HG02642 (cell line): Measurements from ENCODE around the gene FHOD1.

Experiments
- ATAC-seq: cut with Tn5 transposase; IDR thresholded peaks from one replicate; pipeline ENCODE4 v1.9.1; 2021; ENCODE audit warnings: mild to moderate bottlenecking; ENCODE audit not compliant: unreplicated experiment, poor library complexity

FHOD1 gene

DNA sequence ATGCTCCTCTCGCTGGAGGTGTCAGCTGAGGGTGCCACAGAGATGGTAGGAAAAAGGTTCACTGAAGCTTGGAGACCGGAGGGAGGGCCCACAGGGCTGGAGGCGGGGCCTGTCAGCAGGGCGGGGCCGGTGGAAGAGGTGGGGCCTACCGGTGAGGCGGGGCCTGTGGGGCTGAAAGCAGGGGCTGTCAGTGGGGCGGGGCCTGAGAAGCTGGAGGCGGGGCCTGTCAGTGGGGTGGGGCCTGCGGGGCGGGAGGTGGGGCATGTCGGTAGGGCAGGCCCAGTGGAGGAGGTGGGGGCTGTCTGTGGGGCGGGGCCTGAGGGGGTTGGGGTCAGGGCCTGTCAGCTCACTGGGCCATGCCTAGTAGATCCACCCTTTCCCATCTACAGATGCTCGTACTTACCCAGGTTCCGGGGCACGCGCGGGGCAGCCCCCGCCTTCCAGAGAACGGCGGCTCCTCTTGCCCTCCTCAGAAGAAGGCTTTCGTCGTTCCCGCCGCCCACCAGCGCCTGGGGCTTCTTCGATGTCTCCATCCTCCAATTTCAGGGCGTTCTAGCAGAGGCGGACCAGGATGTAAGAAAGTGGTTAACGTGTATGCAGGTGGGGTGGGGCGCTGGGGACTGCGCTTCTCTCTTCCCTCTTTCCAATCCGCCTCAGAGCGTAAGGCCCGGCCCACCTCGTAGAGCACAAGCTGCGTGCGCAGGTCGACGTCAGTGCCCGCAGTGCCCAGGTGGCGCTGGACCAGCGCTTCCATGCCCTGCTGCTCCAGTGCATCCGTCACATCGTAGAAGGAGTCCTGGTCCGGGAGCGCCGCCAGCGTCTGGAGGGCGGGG lies 10.5 kb downstream of the FHOD1 start:
- no peak for ATAC-seq

DNA sequence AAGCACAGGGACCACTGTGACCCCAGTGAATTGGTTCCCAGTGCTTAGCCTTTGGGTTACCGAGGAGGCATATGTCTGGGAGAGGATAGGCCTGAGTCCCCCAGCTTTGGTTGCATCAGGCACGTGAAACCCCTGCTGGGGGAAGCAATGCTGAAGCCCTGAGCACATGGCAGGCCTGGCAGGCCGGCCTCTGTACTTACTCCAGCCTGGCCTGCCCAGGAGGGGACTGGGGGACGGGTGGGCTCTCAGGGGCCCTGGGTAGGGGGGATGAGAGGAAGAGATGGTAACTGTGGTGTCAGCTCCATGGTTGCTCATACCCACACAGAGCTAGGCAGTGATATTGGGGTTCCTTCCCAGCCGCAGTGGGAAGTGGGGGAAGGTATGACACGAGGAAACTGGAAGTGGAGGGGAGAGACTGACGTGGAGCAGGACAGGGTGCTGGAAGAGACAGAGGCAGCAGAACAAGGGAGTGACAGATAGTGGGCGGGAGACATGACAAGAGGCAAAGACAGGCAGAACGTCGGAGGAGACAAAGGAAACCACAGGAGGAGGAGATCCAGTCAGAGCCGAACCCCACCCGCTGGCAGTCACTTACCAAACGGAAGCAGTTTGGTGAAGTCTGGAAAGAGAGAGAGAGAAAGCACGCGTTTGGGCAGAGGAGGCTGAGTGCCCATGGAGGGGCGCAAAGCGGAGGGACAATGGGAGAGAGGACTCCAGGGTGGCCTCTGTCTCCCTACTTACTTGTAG lies 11.3 kb downstream of the FHOD1 start:
- ATAC-seq = no peak

DNA sequence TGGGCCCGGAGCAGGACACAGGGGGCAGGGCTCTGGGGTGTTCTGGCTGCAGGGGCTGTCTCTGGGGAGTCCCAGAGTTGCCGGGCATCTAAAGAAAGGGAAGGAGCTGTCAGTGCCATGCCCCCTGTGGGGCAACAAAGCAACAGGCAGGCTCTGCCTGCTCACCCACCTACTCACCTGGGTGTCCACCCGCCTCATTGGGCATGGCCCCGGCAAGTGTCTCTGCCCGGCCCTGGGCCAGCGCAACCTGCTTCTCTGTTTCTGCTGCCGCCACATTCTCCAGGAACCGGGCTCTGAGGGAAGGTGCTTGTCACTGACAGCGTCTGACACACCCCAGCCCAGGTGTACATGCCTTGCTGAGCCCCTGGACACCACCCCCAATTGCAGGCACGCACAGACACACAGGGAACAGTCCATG lies 13.1 kb downstream of the FHOD1 start:
- no peak for ATAC-seq

DNA sequence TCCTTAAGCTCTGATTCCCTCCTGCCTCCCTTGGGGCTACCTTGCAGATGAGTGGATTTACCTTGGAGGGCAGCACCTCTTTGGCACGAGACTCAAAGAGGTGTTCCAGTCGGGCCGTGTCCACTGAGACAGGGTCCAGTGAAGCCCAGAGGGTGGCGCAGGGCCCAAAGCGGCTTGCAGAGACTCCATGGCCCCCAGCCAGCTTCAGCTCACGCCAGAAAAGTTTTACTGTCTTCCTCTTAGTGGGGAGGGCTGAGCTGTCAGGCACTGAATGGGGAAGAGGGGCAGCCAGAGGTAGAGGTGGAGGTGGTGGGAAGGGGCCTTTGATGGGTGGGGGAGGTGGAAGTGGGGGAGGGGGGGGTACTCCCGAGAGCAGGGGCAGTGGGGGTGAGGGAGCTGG lies 13.7 kb downstream of the FHOD1 start:
- ATAC-seq = no peak

DNA sequence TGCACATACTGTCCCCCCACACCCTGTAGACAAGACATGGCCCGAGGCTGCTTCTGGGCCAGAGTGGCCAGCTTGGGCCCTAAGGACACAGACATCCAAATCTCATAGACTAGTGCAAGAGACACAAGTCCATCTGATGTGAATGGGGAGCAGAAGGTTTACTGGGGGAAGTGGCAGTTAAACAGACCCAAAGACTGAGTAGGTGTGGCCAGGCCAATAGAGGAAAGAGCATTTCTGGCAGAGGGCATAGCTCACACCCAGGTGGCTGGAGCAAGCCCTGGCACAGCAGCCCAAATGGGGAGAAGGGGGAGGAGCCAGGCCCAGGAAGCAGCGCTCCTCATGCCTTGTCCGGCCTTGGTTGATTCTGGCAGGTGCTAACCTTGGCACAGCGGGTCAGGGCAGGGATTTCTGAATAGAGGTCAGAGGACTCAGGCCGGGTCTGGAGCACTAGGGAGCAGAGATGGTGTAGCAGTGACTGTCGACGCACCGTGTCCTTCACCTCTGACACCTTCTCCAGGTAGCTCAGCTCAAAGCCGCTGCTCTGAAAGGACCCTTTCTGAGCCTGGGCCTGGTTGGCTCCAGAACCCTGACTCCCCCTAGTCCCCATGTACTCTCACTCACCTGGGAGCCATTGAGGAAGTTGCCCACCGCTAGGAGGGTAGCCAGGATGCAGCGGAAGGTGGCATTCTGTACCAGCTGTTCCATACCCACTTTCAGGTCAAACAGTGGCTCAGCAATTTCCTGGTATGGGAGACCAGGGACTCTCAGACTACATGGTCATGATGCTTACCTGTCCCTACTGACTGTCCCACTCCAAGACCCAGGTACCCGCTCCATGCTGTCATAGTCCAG lies 16.2 kb downstream of the FHOD1 start:
- no peak for ATAC-seq

DNA sequence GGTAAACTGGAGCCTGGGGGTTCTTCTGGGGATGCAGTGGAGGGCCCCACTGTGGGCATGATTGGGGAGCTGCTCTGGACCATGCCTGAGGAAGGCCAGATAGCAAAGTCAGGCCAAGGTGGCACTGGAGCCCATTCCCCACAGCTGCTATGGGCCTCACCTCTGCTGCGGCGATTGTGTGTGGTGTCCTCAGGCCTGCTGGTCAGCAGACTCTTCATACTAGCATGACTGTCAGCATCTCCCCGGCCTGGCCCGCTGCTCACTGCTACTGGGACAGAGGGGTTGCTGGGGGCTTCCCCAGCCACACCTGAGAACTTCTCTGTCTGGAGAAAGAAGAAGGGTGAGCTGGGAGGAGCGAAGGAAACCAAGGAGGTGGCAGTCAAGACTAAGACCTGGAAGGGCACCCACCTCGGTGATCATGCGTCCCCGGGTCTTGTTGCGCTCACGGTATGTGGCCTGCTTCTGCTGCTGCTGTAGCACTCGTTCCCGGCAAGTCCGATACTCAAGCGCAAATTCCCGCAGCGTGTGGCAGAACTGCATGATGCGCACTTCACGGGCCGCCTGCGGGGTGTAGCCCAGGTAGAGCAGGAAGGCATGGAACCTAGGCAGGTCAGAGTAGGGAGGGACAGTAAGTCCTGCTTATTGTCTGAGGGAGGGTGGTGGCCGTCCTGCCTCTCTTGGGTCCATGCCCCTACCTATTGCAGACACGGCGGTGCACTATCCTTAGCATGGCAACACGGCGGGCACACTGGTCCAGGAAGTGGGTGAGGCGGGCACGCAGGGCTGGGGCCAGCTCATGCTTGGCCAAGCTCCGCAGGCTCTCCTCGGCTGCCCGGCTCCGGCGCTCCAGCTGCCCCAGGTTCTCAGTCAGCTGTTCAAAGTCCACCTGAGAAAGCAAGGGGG lies 17.1 kb downstream of the FHOD1 start:
- no peak for ATAC-seq

DNA sequence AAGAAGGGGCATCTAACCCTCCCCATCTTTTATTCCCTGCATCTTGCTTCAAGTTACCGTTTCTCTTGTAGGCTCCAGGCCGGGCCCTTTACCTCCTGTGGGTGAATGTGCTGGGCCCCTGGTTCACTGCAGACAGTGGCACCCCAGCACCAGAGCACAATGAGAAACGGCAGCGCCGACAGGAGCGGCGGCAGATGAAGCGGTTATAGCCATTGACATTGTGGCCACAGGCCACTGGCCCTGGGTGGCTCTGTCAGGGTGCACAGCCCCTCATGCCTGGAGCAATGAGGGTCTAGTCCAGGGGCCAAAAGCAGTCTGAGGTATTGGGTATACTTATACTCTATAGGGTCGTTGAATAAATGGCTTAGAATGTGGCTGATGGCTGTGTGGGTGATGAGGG lies 18.4 kb downstream of the FHOD1 start:
- no peak for ATAC-seq

DNA sequence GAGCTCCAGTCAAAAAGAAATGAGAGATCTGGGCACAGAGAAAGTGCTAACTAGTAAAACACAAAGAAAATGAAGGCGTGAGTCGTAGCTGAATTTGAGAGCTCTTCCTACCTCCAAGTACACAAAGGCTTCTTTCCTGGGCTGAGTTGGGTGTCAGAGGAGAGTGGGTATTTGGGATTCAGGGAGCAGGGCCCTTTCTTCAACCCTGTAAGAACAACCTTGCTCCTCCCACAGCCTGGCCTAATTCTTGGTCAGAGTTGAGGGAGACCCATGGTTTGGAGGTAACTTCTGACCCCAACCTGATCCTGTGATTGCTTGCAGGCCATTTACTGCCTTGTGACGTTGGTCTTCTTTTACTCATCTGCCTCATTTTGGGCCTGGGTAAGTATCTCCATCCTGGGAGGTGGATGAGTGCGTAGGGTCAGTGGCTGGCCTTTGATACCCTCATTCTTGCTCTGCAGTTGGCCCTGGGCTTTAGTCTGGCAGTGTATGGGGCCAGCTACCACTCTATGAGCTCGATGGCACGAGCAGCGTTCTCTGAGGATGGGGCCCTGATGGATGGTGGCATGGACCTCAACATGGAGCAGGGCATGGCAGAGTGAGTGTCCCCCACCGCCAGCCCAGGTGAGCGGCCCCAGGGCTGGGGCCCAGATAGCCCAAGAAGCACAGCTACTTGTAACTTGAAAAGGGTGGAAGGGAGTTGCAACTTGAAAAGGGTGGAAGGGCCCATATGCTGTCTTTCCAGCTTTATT lies 19.1 kb downstream of the FHOD1 start:
- no peak for ATAC-seq

DNA sequence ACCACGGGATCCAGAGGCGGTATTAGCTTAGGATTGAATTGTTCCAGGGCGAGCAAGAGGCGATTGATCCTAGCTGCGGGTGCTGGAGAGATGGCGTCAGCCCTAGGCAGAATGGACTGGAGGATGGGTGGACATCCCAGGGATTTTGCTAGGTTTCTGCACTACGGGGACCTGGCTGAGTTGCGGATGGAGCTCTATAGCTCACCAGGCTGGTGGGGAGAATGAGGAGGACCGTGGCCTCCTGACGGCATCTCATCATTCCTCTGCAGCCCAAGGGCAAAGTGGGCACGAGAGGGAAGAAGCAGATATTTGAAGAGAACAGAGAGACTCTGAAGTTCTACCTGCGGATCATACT lies 19.7 kb downstream of the FHOD1 start:
- ATAC-seq = no peak

DNA sequence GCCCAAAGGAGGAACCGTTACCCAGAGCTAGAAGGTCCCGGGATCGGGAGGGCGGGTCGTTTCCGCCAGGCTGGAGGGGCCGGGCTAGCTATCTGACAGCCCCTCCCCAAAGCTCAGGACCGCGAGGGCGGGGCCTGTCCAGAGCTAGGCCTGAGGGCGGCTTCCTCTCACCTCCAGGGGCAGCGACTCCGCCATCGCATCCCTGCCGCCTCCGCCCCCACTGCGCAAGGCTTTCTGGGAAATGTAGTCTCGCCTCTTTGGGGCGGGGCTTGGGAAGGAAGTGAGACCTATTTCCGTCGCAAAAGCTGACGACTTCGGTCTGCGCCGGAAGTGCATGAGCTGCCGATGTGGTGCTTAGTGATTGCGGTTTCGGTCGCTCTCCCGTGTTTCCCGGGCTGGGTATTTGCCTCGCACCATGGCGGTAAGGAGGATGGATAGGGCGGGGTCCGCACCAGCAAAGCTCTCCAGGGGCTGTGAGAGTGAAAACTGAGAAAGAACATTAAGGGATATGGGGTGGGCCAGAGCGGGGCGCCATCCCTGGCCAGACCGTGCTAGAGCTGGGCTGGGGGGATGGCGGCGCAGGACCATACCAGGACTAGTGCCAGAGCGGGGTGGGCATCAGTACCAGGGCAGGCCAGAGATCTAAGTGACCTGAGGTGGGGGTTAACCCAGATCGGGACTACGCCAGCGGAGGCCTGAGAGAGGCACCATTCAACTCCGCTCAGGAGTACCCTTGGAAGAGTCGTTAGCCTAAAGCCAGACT lies 20.3 kb downstream of the FHOD1 start, which contains the start of gene TMEM208:
TMEM208 (plus strand) TSS at position 327 of the 763 bp plus-strand sequence; CDS start at position 416, 89 bp downstream.
- peak; percentile 94 for ATAC-seq

DNA sequence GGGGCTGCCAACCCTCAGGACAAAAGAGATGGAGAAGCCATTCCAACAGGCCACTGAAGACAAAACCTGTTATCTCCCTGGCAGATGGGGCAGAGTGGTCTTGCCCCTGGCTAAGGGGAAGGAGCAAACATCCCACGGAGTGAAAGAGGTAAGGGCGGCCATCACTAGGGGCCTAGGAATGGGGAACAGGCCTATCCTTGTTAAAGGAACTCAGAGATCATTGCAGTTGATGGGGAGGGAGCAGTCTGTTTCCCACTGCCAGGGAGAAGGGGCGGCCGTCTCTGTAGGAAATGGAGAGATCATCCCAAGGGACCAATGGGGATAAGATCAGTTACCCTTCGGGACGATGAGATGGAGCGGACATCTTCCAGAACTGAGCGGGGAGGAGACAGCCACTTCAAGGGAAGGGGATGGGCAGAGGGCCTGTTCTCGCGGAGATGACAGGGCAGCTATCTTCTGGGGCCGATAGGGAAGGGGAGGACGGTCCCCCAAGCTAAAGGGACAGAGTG lies 20.9 kb downstream of the FHOD1 start:
- no peak for ATAC-seq

DNA sequence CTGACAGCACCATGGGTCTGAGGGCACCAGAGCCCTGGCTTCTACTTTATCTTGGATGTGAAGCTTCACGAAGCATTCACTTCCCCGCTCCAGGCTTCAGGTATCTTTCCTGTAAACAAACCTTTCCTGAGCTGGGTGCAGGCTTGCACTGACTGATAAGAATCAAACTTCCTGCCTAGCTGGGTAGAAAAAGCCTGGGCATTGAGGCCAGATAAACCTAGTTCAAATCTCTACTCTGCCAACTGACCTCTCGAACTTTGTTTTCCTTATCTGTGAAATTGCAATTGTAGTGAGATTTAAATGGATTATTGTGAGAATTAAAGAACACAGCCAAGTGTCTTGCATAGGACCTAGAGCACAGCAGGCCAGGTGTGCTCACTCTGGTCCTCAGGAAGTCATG lies 23.3 kb downstream of the FHOD1 start:
- no peak for ATAC-seq

DNA sequence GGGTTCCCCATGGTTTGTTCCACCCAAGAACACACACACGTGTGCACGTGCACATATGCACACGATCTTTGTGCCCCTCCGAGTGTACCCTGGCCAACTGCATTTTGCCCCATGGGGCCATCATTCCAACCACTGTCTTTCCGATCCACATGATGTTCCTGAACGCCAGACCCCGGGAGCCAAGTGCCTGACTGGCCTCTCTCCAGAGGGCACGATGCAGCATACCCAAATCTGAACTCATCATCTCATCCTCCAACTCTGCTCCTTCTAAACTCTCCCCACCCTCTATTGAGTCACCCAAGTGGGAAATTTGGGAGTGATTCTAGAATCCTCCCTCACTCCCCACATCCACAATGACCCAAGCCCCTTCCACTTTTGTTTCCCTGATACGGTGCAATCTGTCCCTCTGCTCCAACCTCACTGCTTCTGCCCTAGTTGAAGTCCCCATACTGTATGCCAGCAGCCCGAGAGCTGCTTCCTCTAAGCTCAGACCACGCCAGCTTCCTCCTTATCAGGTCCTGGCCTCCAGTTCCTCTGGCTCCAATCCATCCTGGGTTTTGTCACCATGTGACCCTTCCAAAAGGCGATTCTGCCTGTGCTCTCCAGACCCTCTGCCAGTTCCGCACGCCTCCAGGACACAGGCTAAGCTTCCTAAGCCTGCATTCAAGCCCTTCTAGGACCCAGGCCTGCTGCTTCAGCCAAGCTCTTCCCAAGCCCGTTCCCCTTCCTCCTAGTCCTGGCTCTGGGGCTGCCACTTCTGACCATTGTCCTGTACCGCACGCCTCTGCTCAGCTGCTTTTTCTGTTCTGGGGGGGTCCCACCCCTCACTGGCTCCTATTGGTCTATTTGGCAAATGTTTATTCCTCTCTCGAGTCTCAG lies 30.4 kb downstream of the FHOD1 start:
- no peak for ATAC-seq

DNA sequence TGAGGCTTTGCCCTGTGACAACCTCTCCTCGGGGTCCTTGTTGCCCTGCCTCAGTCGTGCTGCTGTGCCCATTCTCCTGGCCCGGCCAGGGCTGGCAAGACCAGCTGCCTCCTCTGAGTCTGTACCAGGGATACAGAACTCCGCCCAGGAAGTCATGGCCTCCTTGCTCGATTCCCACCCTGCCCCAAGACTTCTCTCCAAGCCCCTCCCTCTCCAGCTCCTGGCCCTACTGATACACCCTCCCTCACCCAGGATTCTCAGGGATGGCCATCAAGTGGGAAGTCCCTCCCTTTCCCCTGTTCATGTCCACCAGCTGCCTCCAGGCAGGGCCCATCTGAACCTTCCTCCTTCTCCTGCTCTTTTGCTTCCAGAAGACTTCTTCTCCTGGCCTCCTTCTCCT lies 31.6 kb downstream of the FHOD1 start:
- ATAC-seq = no peak

DNA sequence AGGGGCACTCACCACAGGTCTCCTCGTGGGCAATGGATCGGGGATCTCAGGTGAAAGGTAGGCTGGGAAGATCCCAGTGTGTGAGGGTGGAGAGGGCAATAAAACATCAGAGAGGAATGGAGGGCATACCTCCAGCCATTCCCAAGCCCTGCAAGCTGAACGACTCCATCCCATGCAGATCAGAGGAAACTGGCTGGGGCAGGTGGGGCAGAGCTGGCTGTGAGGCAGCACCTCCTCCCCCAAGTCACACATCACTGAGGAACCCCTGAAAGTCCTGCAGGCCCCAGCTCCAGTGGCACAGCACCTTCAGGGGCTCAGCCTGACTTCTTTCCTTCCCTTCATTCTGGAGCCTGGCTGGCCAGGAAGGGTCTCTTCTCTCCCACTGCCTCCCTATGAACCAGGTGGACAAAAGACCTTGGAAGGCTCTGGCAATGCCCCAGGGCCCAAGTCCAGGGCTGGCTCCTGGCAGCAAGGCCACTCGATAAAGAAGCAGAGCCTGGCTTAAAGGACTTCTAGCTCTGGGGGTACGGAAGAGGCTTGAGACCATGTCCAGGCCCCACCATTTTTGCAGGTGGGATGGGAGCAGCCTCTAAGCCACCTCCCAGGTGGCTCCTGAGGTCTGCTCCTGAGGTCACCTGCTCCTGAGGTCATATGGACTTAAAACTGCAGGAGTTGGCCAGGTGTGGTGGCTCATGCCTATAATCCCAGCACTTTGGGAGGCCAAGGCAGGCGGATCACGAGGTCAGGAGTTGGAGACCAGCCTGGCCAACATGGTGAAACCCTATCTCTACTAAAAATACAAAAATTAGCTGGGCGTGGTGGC lies 33.9 kb downstream of the FHOD1 start:
- ATAC-seq = no peak

DNA sequence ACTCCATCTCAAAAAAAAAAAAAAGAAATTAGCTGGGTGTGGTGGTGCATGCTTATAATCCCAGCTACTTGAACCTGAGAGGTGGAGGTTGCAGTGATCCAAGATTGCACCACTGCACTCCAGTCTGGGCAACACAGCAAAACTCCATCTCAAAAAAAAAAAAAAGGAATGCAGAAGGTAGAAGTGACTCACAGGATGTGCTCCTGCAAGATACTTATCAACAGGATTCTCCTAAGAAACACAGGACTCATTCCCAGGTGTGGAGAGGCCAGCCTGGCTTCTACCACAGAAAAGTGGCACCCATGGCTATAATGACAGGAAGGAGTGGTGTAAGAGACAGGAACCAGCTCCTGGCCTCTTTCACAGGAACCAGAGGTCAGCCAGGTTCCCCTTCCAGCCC lies 34.5 kb downstream of the FHOD1 start:
- ATAC-seq = no peak
